DOHH2 (cell line): ENCODE results near the gene CDCA7.
"Not testable (repeated sequence)": the region's sequence is repeated elsewhere in the genome, so short reads cannot be mapped to it uniquely, and the experiment has no call there.

ENCODE experiments used
- EZH2phosphoT487 ChIP-seq: fragments of 200-600 bp; sonication (generic); IDR thresholded peaks from 2 replicates; pipeline ENCODE4 v1.6.1; 2017; ENCODE audit warnings: borderline replicate concordance, mild to moderate bottlenecking, antibody characterized with exemption, low read length, moderate library complexity, mixed read lengths
- TF ChIP-seq, protein P1 (sequence below): fragments of 200-600 bp; sonication (generic); IDR thresholded peaks from one replicate; pipeline ENCODE4 v1.5.1; 2014; ENCODE audit warnings: antibody characterized with exemption, mild to moderate bottlenecking, low read depth, low read length; ENCODE audit not compliant: poor library complexity, severe bottlenecking

- TF ChIP-seq, protein P1, sequence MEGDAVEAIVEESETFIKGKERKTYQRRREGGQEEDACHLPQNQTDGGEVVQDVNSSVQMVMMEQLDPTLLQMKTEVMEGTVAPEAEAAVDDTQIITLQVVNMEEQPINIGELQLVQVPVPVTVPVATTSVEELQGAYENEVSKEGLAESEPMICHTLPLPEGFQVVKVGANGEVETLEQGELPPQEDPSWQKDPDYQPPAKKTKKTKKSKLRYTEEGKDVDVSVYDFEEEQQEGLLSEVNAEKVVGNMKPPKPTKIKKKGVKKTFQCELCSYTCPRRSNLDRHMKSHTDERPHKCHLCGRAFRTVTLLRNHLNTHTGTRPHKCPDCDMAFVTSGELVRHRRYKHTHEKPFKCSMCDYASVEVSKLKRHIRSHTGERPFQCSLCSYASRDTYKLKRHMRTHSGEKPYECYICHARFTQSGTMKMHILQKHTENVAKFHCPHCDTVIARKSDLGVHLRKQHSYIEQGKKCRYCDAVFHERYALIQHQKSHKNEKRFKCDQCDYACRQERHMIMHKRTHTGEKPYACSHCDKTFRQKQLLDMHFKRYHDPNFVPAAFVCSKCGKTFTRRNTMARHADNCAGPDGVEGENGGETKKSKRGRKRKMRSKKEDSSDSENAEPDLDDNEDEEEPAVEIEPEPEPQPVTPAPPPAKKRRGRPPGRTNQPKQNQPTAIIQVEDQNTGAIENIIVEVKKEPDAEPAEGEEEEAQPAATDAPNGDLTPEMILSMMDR = not testable (repeated sequence)
- not testable (repeated sequence) for TF ChIP-seq EZH2phosphoT487
Observed at GRCh38 chr2:173385534-173385933, 30.9 kb downstream of the CDCA7 start.
